ENCODE data around the gene CD274.

Gene CD274

DNA sequence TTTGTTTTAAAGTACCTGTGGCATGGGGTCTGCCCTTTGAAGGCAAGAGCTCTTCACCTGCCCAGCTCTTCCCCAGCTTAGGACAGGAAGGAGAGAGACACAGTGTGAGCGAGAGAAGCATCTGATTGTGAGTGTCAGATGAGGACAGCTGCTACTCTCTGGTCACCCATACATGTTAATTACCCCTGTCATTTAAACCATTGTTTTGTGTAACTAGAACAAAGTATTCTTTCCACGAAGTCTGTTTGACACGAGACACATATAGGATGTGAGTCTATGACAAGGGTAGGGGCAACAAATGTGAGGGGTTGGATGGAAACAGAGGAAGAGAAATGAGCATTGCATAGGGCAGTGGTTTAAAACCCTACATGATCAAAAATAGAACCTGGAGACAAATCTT is 3.0 kb upstream of the CD274 start:
- no peak for DNase-seq (ENCODE audit: low spot score)
- Histone ChIP-seq H3K27ac (no peak overlapping the region), H3K4me3 (no peak overlapping the region)
- TF ChIP-seq, protein P1, sequence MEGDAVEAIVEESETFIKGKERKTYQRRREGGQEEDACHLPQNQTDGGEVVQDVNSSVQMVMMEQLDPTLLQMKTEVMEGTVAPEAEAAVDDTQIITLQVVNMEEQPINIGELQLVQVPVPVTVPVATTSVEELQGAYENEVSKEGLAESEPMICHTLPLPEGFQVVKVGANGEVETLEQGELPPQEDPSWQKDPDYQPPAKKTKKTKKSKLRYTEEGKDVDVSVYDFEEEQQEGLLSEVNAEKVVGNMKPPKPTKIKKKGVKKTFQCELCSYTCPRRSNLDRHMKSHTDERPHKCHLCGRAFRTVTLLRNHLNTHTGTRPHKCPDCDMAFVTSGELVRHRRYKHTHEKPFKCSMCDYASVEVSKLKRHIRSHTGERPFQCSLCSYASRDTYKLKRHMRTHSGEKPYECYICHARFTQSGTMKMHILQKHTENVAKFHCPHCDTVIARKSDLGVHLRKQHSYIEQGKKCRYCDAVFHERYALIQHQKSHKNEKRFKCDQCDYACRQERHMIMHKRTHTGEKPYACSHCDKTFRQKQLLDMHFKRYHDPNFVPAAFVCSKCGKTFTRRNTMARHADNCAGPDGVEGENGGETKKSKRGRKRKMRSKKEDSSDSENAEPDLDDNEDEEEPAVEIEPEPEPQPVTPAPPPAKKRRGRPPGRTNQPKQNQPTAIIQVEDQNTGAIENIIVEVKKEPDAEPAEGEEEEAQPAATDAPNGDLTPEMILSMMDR (IDR thresholded peaks at IDR 0.05): no peak

DNA sequence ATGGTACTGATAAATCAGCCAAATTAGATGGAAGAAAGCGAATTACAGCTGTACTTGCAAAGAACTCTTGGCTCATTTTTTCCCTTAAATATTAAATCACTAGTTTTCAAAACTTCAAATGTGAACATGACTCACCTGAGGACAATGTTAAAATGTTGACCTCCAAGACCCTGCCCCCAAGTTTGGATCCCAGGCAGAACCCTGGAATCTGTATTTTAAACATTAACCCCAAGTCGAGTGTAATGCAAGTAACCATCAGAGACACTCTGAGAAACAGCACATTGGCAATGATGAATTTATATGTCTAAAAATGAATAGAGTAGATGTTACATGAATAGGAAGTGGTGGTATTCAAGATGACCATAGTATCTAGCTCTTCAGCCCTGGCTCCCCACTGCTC is 2.3 kb upstream of the CD274 start:
- Histone ChIP-seq H3K4me3 (no peak overlapping the region), H3K27ac (no peak overlapping the region)
- DNase-seq (ENCODE audit: low spot score): no peak
- TF ChIP-seq, protein P1 (IDR thresholded peaks at IDR 0.05): no peak

DNA sequence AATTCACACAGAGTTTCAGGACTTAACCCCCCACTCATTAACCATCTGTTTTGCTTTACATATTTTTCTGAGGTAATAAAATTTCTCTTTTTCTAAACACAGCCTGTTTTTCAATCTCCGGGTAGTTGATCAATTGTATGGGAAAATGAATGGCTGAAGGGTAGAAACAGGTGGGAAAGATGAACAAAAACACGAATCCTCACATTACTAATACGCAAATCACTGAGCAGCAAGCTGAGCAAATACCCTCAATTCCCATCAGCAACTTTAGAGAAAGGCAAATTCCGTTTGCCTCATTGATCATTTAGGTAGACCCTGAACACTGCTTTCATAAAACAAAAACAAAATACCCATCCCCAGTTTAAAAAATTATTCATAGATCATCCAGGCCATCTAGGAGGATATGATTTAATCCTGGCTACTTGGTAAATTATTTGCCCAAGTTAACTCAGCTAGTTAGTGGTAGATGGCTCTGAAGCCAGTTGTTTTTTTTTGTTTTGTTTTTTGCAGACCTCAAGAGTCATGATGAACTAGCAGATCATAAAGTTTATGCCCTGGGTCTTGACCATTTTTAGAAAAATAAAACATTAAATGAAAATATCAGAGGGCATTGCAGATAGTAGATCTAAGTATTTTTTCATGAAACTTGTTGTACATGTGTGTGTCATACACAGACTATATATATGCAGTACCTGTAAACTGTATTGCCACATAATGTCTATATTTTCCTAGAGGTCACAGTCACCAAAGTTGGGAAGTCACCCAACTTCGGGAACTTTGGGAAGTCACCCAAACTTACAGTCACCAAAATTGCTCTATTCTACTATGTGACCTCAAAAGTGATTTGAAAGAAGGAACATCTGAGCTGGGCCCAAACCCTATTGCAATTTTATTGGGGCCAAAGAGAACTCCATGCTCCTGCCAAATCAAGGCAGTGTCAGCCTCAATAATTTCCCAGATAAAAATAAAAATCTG is 1.6 kb upstream of the CD274 start:
- H3K4me3 ChIP-seq: no peak overlapping the region
- no peak overlapping the region for H3K27ac ChIP-seq

DNA sequence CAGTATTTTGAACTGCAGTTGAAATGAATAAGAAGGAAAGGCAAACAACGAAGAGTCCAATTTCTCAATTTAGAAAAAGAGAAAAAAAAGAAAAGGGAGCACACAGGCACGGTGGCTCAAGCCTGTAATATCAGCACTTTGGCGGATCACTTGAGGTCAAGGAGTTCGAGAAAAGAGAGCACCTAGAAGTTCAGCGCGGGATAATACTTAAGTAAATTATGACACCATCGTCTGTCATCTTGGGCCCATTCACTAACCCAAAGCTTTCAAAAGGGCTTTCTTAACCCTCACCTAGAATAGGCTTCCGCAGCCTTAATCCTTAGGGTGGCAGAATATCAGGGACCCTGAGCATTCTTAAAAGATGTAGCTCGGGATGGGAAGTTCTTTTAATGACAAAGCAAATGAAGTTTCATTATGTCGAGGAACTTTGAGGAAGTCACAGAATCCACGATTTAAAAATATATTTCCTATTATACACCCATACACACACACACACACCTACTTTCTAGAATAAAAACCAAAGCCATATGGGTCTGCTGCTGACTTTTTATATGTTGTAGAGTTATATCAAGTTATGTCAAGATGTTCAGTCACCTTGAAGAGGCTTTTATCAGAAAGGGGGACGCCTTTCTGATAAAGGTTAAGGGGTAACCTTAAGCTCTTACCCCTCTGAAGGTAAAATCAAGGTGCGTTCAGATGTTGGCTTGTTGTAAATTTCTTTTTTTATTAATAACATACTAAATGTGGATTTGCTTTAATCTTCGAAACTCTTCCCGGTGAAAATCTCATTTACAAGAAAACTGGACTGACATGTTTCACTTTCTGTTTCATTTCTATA is 602 bp upstream of the CD274 start:
- TF ChIP-seq, protein P1 (IDR thresholded peaks at IDR 0.05): no peak
- peak overlapping the region; percentile 70 for H3K4me3 ChIP-seq
- no peak for DNase-seq (ENCODE audit: low spot score)
- H3K27ac ChIP-seq: peak overlapping the region; percentile 69 to 74

More for the DNA sequence above, 1.6 kb upstream of the CD274 start:
- TF ChIP-seq, protein P1 (IDR thresholded peaks at IDR 0.05): no peak
- DNase-seq (ENCODE audit: low spot score): no peak

DNA sequence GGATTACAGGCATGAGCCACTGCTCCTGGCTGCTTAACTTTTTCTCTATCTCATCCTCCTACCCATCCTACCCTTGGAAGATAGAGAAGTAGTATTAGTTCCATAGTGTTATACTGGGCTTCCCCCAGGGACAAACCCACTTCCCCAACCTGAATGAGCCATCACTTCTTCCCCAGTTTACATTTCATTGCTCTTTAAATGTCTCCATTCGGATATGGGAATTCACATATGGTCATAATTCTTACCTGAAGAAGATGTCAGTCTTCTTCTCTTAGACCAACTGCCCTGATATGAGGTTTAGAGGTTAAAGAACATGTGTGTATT is 1.9 kb downstream of the CD274 start:
- Histone ChIP-seq H3K27ac (no peak overlapping the region), H3K4me3 (no peak overlapping the region)
- DNase-seq (ENCODE audit: low spot score): no peak
- TF ChIP-seq, protein P1 (IDR thresholded peaks at IDR 0.05): no peak

DNA sequence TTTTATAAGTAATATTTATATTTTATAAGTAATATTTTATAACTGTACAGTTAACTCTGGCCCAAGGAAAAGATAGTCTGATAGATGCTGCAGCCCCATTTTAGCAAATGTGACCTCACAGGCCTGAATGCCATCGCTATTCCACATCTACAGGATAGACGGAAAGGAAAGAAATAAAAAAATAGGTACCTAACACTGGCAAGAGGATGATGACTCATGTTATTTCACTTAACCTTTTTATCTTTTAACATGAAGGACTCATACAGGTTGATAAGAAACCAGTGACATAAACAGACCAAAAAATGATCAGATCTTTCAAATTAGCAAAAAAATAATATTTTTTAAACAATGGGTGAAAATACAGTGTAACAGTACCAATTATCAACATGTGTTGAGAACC is 2.7 kb downstream of the CD274 start:
- Histone ChIP-seq H3K27ac (peak overlapping the region in 1 of 2 donors; percentile 42), H3K4me3 (no peak overlapping the region)
- TF ChIP-seq, protein P1 (IDR thresholded peaks at IDR 0.05): no peak
- DNase-seq (ENCODE audit: low spot score): no peak

All from coronary artery (tissue), 2 donors.